MCF 10A (cell line): ENCODE data around the gene RPS14. TPM values are rescaled to one million over a fixed set of nuclear protein-coding genes. Genes with fewer than 3 reads are reported as not detected.

Experiments used
- BruUV-seq: library from RNA; stranded (reverse); fragments of 400-500 nt; replicated peaks from 2 replicates; lab custom pipeline; 2021; lab: Mats Ljungman, UMichigan
- CTCF ChIA-PET: fragments of 300-600 bp; sonication (Branson Sonifier 250); formaldehyde crosslinking; extraction: SDS; loops from one replicate; lab custom pipeline; 2021; ENCODE audit warnings: antibody characterized with exemption, inconsistent platforms; lab: Yijun Ruan, JAX
- POLR2A ChIA-PET: fragments of 300-600, 350-650 bp; sonication (Branson Sonifier 250); formaldehyde crosslinking; extraction: SDS; loops from one replicate; lab custom pipeline; 2020; ENCODE audit warnings: antibody characterized with exemption, inconsistent platforms; lab: Yijun Ruan, JAX
- DNase-seq: peaks from one replicate; pipeline ENCODE4 v3.0.0-alpha.2; 2018; ENCODE audit not compliant: unreplicated experiment
- H3K27ac Mint-ChIP-seq: one replicate; pipeline ENCODE4 v1.8.0; 2022; ENCODE audit warnings: mild to moderate bottlenecking, low read depth, mixed read lengths; ENCODE audit not compliant: unreplicated experiment
- H3K27me3 Mint-ChIP-seq: one replicate; pipeline ENCODE4 v1.8.0; 2022; ENCODE audit warnings: mixed read lengths; ENCODE audit not compliant: insufficient read depth, unreplicated experiment
- H3K36me3 Mint-ChIP-seq: one replicate; pipeline ENCODE4 v1.8.0; 2022; ENCODE audit warnings: mild to moderate bottlenecking, moderate library complexity, mixed read lengths; ENCODE audit not compliant: insufficient read depth, unreplicated experiment
- H3K4me1 Mint-ChIP-seq: one replicate; pipeline ENCODE4 v1.8.0; 2022; ENCODE audit warnings: mixed read lengths; ENCODE audit not compliant: insufficient read depth, unreplicated experiment
- H3K4me3 Mint-ChIP-seq: one replicate; pipeline ENCODE4 v1.8.0; 2022; ENCODE audit warnings: mild to moderate bottlenecking, moderate library complexity, mixed read lengths; ENCODE audit not compliant: unreplicated experiment
- H3K9me3 Mint-ChIP-seq: one replicate; pipeline ENCODE4 v1.8.0; 2022; ENCODE audit warnings: mixed read lengths; ENCODE audit not compliant: unreplicated experiment
- intact Hi-C: fragments of 100-400 bp; cut with micrococcal nuclease; formaldehyde crosslinking; loops from 2 replicates; pipeline ENCODE4 v1.14.1; 2022
- total RNA-seq: library from RNA; stranded (reverse); gene quantifications from 2 replicates; pipeline ENCODE4 v1.2.3, GENCODE V29; 2022
- TF ChIP-seq, protein P1 (sequence below): fragments of 200-600 bp; IDR thresholded peaks from one replicate; pipeline ENCODE4 v1.8.0; 2022; ENCODE audit warnings: antibody characterized with exemption, mild to moderate bottlenecking; ENCODE audit not compliant: unreplicated experiment

Gene RPS14
- total RNA-seq, 1 experiment from 2014 or later, result 5,481 TPM

DNA sequence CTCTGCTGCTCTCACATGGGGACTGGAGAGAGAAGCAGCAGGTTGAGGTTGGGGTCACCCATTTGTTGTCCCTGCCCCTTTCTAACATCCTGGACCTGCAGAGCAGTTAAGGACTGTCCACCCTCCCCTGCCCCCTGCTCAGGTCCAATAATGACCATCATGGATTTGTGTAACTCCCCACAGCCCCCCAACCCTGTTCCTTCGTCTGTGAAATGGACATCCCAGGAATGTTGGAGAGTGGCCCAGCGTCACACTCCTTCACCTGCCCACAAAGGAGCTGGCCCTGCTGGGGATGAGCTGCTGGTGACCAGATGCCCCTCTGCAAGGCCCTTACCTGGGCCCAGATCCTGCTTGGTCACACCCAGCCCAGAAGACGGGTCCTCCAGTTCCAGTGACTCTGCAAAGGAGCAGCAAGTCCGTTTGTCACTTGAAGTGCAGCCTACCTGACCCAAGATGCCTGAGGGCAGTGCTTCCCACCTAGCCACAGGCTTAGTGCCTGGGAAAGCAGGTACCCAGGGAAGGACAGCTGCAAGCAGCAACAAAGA lies 47.2 kb downstream of the RPS14 start:
- no peak for DNase-seq
- Mint-ChIP-seq H3K27ac (no peak overlapping the region), H3K36me3 (peaks cover 28% of the 10 kb centered on the region), H3K27me3 (no peaks in the 10 kb centered on the region), H3K4me3 (no peak overlapping the region), H3K9me3 (no peaks in the 10 kb centered on the region), H3K4me1 (no peaks in the 10 kb centered on the region)
- intact Hi-C loops, result no loop called here
- no TSS peak for BruUV-seq
- CTCF ChIA-PET, result interaction anchor here (0.5 to 1.8 kb wide), 3 partner anchors 22 to 193 kb away, joined by 3 to 7 read pairs (median 6); no protein-coding TSS in a partner anchor
- TF ChIP-seq, protein P1, sequence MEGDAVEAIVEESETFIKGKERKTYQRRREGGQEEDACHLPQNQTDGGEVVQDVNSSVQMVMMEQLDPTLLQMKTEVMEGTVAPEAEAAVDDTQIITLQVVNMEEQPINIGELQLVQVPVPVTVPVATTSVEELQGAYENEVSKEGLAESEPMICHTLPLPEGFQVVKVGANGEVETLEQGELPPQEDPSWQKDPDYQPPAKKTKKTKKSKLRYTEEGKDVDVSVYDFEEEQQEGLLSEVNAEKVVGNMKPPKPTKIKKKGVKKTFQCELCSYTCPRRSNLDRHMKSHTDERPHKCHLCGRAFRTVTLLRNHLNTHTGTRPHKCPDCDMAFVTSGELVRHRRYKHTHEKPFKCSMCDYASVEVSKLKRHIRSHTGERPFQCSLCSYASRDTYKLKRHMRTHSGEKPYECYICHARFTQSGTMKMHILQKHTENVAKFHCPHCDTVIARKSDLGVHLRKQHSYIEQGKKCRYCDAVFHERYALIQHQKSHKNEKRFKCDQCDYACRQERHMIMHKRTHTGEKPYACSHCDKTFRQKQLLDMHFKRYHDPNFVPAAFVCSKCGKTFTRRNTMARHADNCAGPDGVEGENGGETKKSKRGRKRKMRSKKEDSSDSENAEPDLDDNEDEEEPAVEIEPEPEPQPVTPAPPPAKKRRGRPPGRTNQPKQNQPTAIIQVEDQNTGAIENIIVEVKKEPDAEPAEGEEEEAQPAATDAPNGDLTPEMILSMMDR, result no peak
- POLR2A ChIA-PET, result no interaction called here

DNA sequence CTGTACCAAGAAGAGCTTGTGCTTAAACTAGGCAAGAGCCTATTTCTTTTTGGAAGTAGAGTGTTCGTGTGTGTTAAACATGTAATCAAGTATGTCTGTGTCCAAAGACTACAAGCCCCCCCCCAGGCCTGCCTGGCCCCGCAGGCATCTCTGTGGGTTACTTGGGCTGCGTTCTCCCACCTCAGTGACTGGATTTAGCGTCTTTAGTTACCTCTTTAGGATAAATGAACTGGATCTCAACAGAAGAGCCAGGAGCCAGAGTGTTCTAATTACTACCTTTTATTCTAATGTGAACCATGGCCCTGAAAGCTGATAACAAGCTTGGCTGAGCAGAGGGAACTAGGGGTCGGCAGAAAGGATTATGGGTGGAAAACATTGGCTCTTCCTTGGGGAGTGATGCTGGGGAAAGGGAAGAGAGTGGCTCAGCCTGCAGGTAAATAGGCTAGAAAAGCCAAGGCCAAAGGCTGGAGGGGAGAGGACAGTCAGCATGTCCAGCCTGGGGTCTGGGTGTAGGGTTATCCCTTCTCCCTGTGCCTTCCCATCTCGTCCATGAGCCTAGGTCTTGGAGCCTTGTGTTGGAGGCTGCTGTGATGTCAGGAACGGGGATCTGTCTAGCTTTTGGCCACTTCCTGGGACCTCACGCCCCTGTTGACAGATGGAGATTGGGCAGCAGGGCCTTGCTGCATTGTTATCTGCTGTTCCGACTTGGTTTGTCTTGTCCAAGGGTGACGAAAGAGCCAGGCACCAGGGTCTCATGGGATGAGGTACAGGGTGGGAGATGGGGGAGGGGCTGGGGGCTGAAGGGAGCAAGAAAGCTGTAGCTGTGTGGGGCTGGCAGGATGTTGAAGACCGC lies 47.9 kb downstream of the RPS14 start:
- POLR2A ChIA-PET, result interaction anchor here (0.8 to 1.1 kb wide), 2 partner anchors 9 to 36 kb away, joined by 3 to 7 read pairs; no protein-coding TSS in a partner anchor

DNA sequence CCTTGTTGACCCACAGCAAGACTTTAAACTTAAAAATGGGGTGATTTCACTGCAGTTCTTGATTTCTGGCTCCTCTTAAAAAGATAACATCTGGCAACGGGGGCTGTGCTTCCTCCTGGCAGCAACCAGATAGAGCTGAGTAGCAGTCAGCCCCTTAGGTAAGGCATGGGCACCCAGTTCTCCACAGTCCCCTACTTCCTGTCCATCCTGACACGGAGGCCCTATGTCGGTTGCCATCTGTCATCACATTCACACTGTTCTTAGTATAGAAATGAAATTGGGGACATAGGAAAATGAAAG lies 48.5 kb downstream of the RPS14 start:
- Mint-ChIP-seq H3K4me3 (no peak overlapping the region), H3K27ac (no peak overlapping the region), H3K4me1 (no peaks in the 10 kb centered on the region), H3K36me3 (peaks cover 40% of the 10 kb centered on the region), H3K9me3 (no peaks in the 10 kb centered on the region), H3K27me3 (no peaks in the 10 kb centered on the region)
- POLR2A ChIA-PET, result interaction anchor here (0.8 to 1.1 kb wide), 2 partner anchors 9 to 35 kb away, joined by 3 to 7 read pairs; no protein-coding TSS in a partner anchor
- BruUV-seq, result no TSS peak
- no peak for DNase-seq
- CTCF ChIA-PET, result no interaction called here
- TF ChIP-seq, protein P1, result no peak
- intact Hi-C loops, result no loop called here

More for the DNA sequence above, 47.9 kb downstream of the RPS14 start:
- CTCF ChIA-PET, result interaction anchor here (0.5 to 1.8 kb wide), 4 partner anchors 21 to 194 kb away, joined by 3 to 7 read pairs (median 5); no protein-coding TSS in a partner anchor
- Mint-ChIP-seq H3K27ac (no peak overlapping the region), H3K4me3 (no peak overlapping the region), H3K27me3 (no peaks in the 10 kb centered on the region), H3K9me3 (no peaks in the 10 kb centered on the region), H3K36me3 (peaks cover 35% of the 10 kb centered on the region), H3K4me1 (no peaks in the 10 kb centered on the region)
- TF ChIP-seq, protein P1, result no peak
- intact Hi-C loops, result no loop called here
- no peak for DNase-seq
- BruUV-seq, result no TSS peak
